Inferior parietal cortex (tissue), 1 donor: ENCODE data around the gene ZW10.
A peak's percentile ranks its signal among the peaks of the same experiment; 100 is the strongest.
"Not testable (repeated sequence)": the region's sequence is repeated elsewhere in the genome, so short reads cannot be mapped to it uniquely, and the experiment has no call there.

Experiments used
- DNase-seq: peaks from one replicate; pipeline ENCODE4 v3.0.0-alpha.2; 2016; ENCODE audit errors: extremely low spot score

The ZW10 gene

GRCh38 chr11:113752932-113753331, 20.6 kb downstream of the ZW10 start:
- DNase-seq, result no peak

- no peak for DNase-seq
These were observed 37.2 kb downstream of the ZW10 start for GRCh38 chr11:113736323-113736722.

- no peak for DNase-seq
These were observed 41.4 kb downstream of the ZW10 start for GRCh38 chr11:113732092-113732491.

- peak; percentile 91 for DNase-seq
These were observed 42.4 kb downstream of the ZW10 start for GRCh38 chr11:113730887-113731726.

GRCh38 chr11:113729456-113729855, 44.0 kb downstream of the ZW10 start:
- DNase-seq, result no peak

- DNase-seq, result no peak
These were observed 44.7 kb downstream of the ZW10 start for GRCh38 chr11:113728814-113729213.

GRCh38 chr11:113725913-113726312, 47.6 kb downstream of the ZW10 start:
- DNase-seq, result no peak

GRCh38 chr11:113725407-113725806, 48.1 kb downstream of the ZW10 start:
- no peak for DNase-seq

GRCh38 chr11:113724778-113725177, 48.7 kb downstream of the ZW10 start:
- no peak for DNase-seq

GRCh38 chr11:113723787-113724186, 49.7 kb downstream of the ZW10 start:
- DNase-seq, result no peak

- no peak for DNase-seq
These were observed 50.6 kb downstream of the ZW10 start for GRCh38 chr11:113722934-113723333.

GRCh38 chr11:113722221-113722620, 51.3 kb downstream of the ZW10 start:
- DNase-seq, result peak; percentile 58

- no peak for DNase-seq
These were observed 51.9 kb downstream of the ZW10 start for GRCh38 chr11:113721462-113722066.

GRCh38 chr11:113720478-113720877, 53.0 kb downstream of the ZW10 start:
- DNase-seq, result not testable (repeated sequence)

GRCh38 chr11:113715882-113716625, 57.4 kb downstream of the ZW10 start:
- DNase-seq, result peak; percentile 88

- no peak for DNase-seq
These were observed 58.2 kb downstream of the ZW10 start for GRCh38 chr11:113715273-113715672.

GRCh38 chr11:113710989-113711388, 62.5 kb downstream of the ZW10 start:
- no peak for DNase-seq

- DNase-seq, result peak; percentile 88
These were observed 67.4 kb downstream of the ZW10 start, which contains the start of gene TMPRSS5 for GRCh38 chr11:113705871-113706655. TMPRSS5 (minus strand) TSS chr11:113706308; CDS start chr11:113706224, 84 bp downstream.

- DNase-seq, result not testable (repeated sequence)
These were observed 69.9 kb downstream of the ZW10 start for GRCh38 chr11:113703551-113703950.

- DNase-seq, result no peak
These were observed 72.0 kb downstream of the ZW10 start for GRCh38 chr11:113701491-113701890.

- DNase-seq, result no peak
These were observed 75.0 kb downstream of the ZW10 start for GRCh38 chr11:113698515-113698914.
